SK-N-SH (cell line): ENCODE measurements around the gene MLLT6. TPM values are rescaled to one million over a fixed set of nuclear protein-coding genes. Genes with fewer than 3 reads are reported as not detected.
A peak's percentile ranks its signal among the peaks of the same experiment; 100 is the strongest.

ENCODE experiments used
- CTCF ChIA-PET: fragments of 300-600, 350-600 bp; formaldehyde crosslinking; extraction: SDS; loops from one replicate; lab custom pipeline; 2021; lab: Yijun Ruan, JAX
- POLR2A ChIA-PET: fragments of 350-600 bp; sonication (Branson Sonifier 250); formaldehyde crosslinking; extraction: SDS; loops from one replicate; lab custom pipeline; 2020; ENCODE audit warnings: antibody characterized with exemption, inconsistent platforms; lab: Yijun Ruan, JAX
- DNase-seq: peaks from one replicate; pipeline ENCODE4 v3.0.0; 2012
- H2AFZ ChIP-seq: fragments of 200-600 bp; sonication (generic); 2 replicates; pipeline ENCODE4 v1.8.1; 2016; ENCODE audit warnings: antibody characterized with exemption, mild to moderate bottlenecking, low read depth
- H3F3A ChIP-seq: fragments of 200-600 bp; sonication (generic); replicated peaks from 2 replicates; pipeline ENCODE3; 2016; ENCODE audit warnings: antibody characterized with exemption, mild to moderate bottlenecking; ENCODE audit not compliant: insufficient read depth
- H3K27ac ChIP-seq, 2 experiments: fragments of 200-500 bp in 1 of 2; fragments of 200-600 bp in 1 of 2; sonication (Bioruptor generic) in 1 of 2; sonication (generic), shearing (Covaris generic) in 1 of 2; 2 replicates each; pipeline versions ENCODE4 v1.5.1 to v1.6.1; 2014 to 2016; ENCODE audit warnings: low read depth in 2 of 2, inconsistent platforms in 1 of 2, low read length in 1 of 2, mild to moderate bottlenecking in 1 of 2, mixed read lengths in 1 of 2
- H3K27me3 ChIP-seq: fragments of 200-600 bp; sonication (generic), shearing (Covaris generic); 2 replicates; pipeline ENCODE4 v1.6.1; 2016; ENCODE audit warnings: mixed run types; ENCODE audit not compliant: insufficient read depth
- H3K36me3 ChIP-seq, 2 experiments: fragments of 200-500 bp in 1 of 2; fragments of 200-600 bp in 1 of 2; sonication (Bioruptor generic) in 1 of 2; sonication (generic) in 1 of 2; replicated peaks in 1 of 2; 2 replicates each; pipeline versions ENCODE3 to v1.5.1; 2014 to 2016; ENCODE audit warnings: low read length in 1 of 2, mild to moderate bottlenecking in 1 of 2; ENCODE audit not compliant: insufficient read depth in 2 of 2, control insufficient read depth in 1 of 2
- H3K4me1 ChIP-seq, 2 experiments: fragments of 200-500 bp in 1 of 2; fragments of 200-600 bp in 1 of 2; sonication (Bioruptor generic) in 1 of 2; sonication (generic), shearing (Covaris generic) in 1 of 2; 2 replicates each; pipeline versions ENCODE4 v1.5.1 to v1.6.1; 2014 to 2016; ENCODE audit warnings: low read depth in 1 of 2, low read length in 1 of 2, mixed run types in 1 of 2; ENCODE audit not compliant: insufficient read depth in 2 of 2, control insufficient read depth in 1 of 2
- H3K4me2 ChIP-seq: fragments of 200-600 bp; sonication (generic), shearing (Covaris generic); 2 replicates; pipeline ENCODE4 v1.6.1; 2017; ENCODE audit warnings: mixed run types
- H3K4me3 ChIP-seq, 2 experiments: fragments of 200-500 bp in 1 of 2; fragments of 200-600 bp in 1 of 2; sonication (Bioruptor generic) in 1 of 2; sonication (generic), shearing (Covaris generic) in 1 of 2; 2 replicates each; pipeline versions ENCODE4 v1.5.1 to v1.8.1; 2014 to 2016; ENCODE audit warnings: low read depth in 2 of 2, inconsistent platforms in 1 of 2, low read length in 1 of 2, mild to moderate bottlenecking in 1 of 2, mixed read lengths in 1 of 2, moderate library complexity in 1 of 2
- H3K79me2 ChIP-seq: fragments of 200-600 bp; sonication (generic); 2 replicates; pipeline ENCODE4 v1.8.1; 2017; ENCODE audit warnings: mild to moderate bottlenecking; ENCODE audit not compliant: insufficient read depth
- H3K9ac ChIP-seq: fragments of 200-600 bp; sonication (generic); 2 replicates; pipeline ENCODE4 v1.6.1; 2017; ENCODE audit warnings: mixed run types
- H3K9me2 ChIP-seq: fragments of 200-600 bp; sonication (generic); 2 replicates; pipeline ENCODE4 v1.6.1; 2017; ENCODE audit warnings: mixed run types
- H3K9me3 ChIP-seq: fragments of 200-600 bp; sonication (generic); 2 replicates; pipeline ENCODE4 v1.6.1; 2017; ENCODE audit warnings: mixed run types, mild to moderate bottlenecking, moderate library complexity
- H4K20me1 ChIP-seq: fragments of 200-600 bp; sonication (generic); 2 replicates; pipeline ENCODE4 v1.6.1; 2017; ENCODE audit warnings: mild to moderate bottlenecking, mixed run types; ENCODE audit not compliant: insufficient read depth
- CHD2 ChIP-seq: fragments of 150-350 bp; IDR thresholded peaks from 2 replicates; pipeline ENCODE4 v1.6.1; 2018; ENCODE audit warnings: low read length; ENCODE audit not compliant: partially characterized antibody
- EP300 ChIP-seq, 2 experiments: IDR thresholded peaks; 2 replicates each; pipeline versions ENCODE4 v1.4.0 to v1.6.1; 2012; ENCODE audit warnings: borderline replicate concordance in 1 of 2, low read depth in 1 of 2, low read length in 1 of 2
- FOXJ3 ChIP-seq: sonication (generic); formaldehyde crosslinking; IDR thresholded peaks from 2 replicates; pipeline ENCODE4 v1.5.1; 2020; ENCODE audit warnings: mild to moderate bottlenecking, missing genetic modification reagents
- GATA2 ChIP-seq: sonication (generic); formaldehyde crosslinking; IDR thresholded peaks from 2 replicates; pipeline ENCODE4 v1.5.0; 2020; ENCODE audit warnings: mild to moderate bottlenecking, missing genetic modification reagents
- MEF2A ChIP-seq: IDR thresholded peaks from 2 replicates; pipeline ENCODE4 v1.4.0; 2012; ENCODE audit warnings: low read depth, borderline replicate concordance
- MXI1 ChIP-seq: IDR thresholded peaks from 2 replicates; pipeline ENCODE4 v1.6.1; 2012; ENCODE audit warnings: mild to moderate bottlenecking, low read depth, low read length, improper control_type of control experiment
- NFIC ChIP-seq: IDR thresholded peaks from 2 replicates; pipeline ENCODE4 v1.4.0; 2012; ENCODE audit warnings: borderline replicate concordance
- NRF1 ChIP-seq: IDR thresholded peaks from 2 replicates; pipeline ENCODE4 v1.6.1; 2012; ENCODE audit warnings: low read depth, mild to moderate bottlenecking, low read length
- POLR2AphosphoS5 ChIP-seq: IDR thresholded peaks from 2 replicates; pipeline ENCODE4 v1.6.1; 2012; ENCODE audit warnings: low read depth, low read length
- RAD21 ChIP-seq: IDR thresholded peaks from 2 replicates; pipeline ENCODE4 v1.6.1; 2012; ENCODE audit warnings: mild to moderate bottlenecking, low read length
- RCOR1 ChIP-seq: fragments of 150-350 bp; IDR thresholded peaks from 2 replicates; pipeline ENCODE4 v1.6.1; 2017; ENCODE audit warnings: antibody characterized with exemption, low read length
- RFX5 ChIP-seq: IDR thresholded peaks from 2 replicates; pipeline ENCODE4 v1.6.1; 2012; ENCODE audit warnings: mild to moderate bottlenecking, improper control_type of control experiment, low read length
- RXRA ChIP-seq: IDR thresholded peaks from 2 replicates; pipeline ENCODE4 v1.4.0; 2012; ENCODE audit warnings: low read depth, mild to moderate bottlenecking, borderline replicate concordance
- TCF12 ChIP-seq: IDR thresholded peaks from 2 replicates; pipeline ENCODE4 v1.4.0; 2012
- YY1 ChIP-seq: IDR thresholded peaks from 2 replicates; pipeline ENCODE4 v1.4.0; 2012; ENCODE audit warnings: low read depth, mild to moderate bottlenecking
- WGBS: methylation state at CpG from one replicate; pipeline ENCODE4 v1.1.6; 2017; ENCODE audit warnings: low lambda C conversion rate; 5-methylcytosine and 5-hydroxymethylcytosine counted together
- polyA plus RNA-seq, 3 experiments: library from polyadenylated mRNA; depleted of rRNA; stranded (reverse); fragments of >200 nt; gene quantifications; 2 replicates each; pipeline ENCODE4 v1.2.3, GENCODE V29; 2012
- TF ChIP-seq, protein P1 (sequence below): fragments of 150-350 bp; IDR thresholded peaks from 2 replicates; pipeline ENCODE4 v1.6.1; 2017; ENCODE audit warnings: antibody characterized with exemption, low read length, low read depth, borderline replicate concordance
- TF ChIP-seq, protein P2 (sequence below): IDR thresholded peaks from 2 replicates; pipeline ENCODE4 v1.4.0; 2012; ENCODE audit warnings: low read depth, borderline replicate concordance
- TF ChIP-seq, protein P3 (sequence below): IDR thresholded peaks from 2 replicates; pipeline ENCODE4; 2012

MLLT6 gene
- polyA plus RNA-seq, 1 of the 3 experiments (the other 2 are of a cell fraction), result 41.5 TPM

DNA sequence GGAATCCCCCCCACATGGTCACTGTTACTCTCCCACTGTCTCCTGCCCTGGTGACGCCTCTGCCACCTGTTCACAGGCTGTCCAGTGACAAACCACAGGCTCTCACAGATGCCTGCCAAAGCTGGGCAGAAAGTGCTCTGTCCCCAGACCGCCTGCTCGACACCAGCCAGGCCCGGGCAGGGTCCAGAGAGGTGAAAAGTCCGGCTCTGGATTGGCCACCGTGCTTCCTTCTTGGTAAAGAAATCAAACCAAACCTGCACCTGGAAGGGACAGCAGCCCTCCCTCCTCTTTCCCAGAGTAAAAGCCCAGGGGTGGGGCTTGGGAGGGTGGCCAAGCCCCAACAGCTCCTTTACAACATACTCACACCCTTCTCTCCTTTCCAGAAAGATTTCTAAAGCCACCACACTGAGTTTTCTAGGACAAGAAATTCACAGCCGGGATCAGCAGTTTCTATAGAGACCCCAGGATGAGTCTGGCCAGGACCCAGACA lies 36.9 kb downstream of the MLLT6 start:
- 83% methylated on average over 3 of the region's 7 CpGs for WGBS
- Histone ChIP-seq H3K79me2 (peaks cover 82% of the 10 kb centered on the region), H3K4me3 (peak overlapping the region in 1 of 2 experiments; percentile 13; a peak in 1 of 4 replicates), H3K9me2 (no peaks in the 10 kb centered on the region), H3K27me3 (no peaks in the 10 kb centered on the region), H3K9ac (peak overlapping the region; percentile 39), H3K4me1 (peaks cover 9 to 64% of the 10 kb centered on the region in 2 experiments; a peak in 2 of 4 replicates), H3F3A (peaks cover 17% of the 10 kb centered on the region), H3K4me2 (peak overlapping the region; percentile 41; the same call in 1 of the 2 replicates), H3K9me3 (no peaks in the 10 kb centered on the region), H2AFZ (no peak overlapping the region), H3K36me3 (peaks cover 6 to 23% of the 10 kb centered on the region in 2 experiments), H3K27ac (peak overlapping the region; percentile 83 to 95), H4K20me1 (peaks cover 83% of the 10 kb centered on the region)
- POLR2A ChIA-PET, result interaction anchor here (0.6 to 1.7 kb wide), 3 partner anchors 10 to 18 kb away, joined by 3 to 12 read pairs (median 8); partner anchors contain the start of gene PSMB3
- TF ChIP-seq, protein P1, sequence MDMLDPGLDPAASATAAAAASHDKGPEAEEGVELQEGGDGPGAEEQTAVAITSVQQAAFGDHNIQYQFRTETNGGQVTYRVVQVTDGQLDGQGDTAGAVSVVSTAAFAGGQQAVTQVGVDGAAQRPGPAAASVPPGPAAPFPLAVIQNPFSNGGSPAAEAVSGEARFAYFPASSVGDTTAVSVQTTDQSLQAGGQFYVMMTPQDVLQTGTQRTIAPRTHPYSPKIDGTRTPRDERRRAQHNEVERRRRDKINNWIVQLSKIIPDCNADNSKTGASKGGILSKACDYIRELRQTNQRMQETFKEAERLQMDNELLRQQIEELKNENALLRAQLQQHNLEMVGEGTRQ, result no peak
- TF ChIP-seq YY1 (no peak), NRF1 (no peak), GATA2 (CRISPR knock-in tag) (no peak; the same call in 1 of the 2 replicates)
- CTCF ChIA-PET, result interaction anchor here (0.9 to 7.4 kb wide), 3 partner anchors 8 to 68 kb away, joined by 3 to 88 read pairs (median 10); partner anchors contain the start of gene CISD3
- peak; percentile 65 for DNase-seq

DNA sequence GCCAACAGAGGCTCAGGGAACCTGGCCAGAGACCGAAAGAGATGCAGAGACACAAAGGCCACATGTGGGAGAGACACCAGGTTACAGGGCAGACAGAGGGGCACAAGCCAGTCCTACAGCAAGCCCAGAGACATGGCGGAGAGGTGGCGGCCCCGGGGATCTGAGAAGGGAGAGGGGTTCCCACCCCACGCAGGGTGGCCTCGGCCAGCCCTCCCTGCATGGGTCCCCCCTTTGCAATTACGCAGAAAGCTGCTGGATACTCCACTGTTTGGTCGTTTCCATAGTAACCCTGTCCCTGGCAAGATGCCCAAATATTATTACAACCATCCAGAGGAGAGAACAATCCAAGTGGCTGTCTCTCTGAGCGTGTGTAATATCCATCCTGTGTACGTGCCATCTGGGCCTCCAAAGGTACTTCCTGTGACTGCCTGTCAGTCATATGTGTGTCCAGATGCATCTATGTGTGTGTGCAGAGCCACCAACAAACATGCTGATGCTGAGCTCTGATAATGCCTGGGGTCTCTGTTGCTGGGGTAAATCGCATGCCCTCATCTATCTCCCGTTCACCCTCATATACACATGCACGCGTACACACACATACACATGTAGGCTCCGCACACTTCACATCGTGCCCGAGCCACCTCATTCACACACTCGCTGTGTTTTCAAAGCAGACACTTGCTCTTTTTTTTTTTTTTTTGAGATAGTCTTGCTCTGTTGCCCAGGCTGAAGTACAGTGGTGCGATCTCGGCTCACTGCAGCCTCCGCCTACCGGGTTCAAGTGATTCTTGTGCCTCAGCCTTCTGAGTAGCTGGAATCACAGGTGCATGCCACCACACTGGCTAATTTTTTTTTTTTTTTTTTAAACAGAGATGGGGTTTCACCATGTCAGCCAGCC lies 37.6 kb downstream of the MLLT6 start:
- TF ChIP-seq RXRA, result no peak
- 0 out of 2 replicates have a peak, but pooled peaks have one; percentile 40 for TF ChIP-seq RFX5
- TF ChIP-seq, protein P2, sequence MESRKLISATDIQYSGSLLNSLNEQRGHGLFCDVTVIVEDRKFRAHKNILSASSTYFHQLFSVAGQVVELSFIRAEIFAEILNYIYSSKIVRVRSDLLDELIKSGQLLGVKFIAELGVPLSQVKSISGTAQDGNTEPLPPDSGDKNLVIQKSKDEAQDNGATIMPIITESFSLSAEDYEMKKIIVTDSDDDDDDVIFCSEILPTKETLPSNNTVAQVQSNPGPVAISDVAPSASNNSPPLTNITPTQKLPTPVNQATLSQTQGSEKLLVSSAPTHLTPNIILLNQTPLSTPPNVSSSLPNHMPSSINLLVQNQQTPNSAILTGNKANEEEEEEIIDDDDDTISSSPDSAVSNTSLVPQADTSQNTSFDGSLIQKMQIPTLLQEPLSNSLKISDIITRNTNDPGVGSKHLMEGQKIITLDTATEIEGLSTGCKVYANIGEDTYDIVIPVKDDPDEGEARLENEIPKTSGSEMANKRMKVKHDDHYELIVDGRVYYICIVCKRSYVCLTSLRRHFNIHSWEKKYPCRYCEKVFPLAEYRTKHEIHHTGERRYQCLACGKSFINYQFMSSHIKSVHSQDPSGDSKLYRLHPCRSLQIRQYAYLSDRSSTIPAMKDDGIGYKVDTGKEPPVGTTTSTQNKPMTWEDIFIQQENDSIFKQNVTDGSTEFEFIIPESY, result no peak
- TF ChIP-seq MEF2A, result no peak
- TF ChIP-seq POLR2AphosphoS5, result peak; percentile 21; the same call in 1 of the 2 replicates
- TF ChIP-seq MXI1, result peak; percentile 95
- TF ChIP-seq EP300 (IDR thresholded peaks at IDR 0.05; ENCODE audit: borderline replicate concordance in 1 of 2, low read depth in 1 of 2, low read length in 1 of 2), result peak in 1 of 2 experiments; percentile 68; a peak in 1 of 4 replicates
- TF ChIP-seq RAD21, result peak; percentile 1; the same call in 1 of the 2 replicates
- TF ChIP-seq FOXJ3 (CRISPR knock-in tag), result peak; percentile 89
- TF ChIP-seq GATA2 (CRISPR knock-in tag), result peak; percentile 96
- peak; percentile 68; the same call in 1 of the 2 replicates for TF ChIP-seq RCOR1
- TF ChIP-seq, protein P3, sequence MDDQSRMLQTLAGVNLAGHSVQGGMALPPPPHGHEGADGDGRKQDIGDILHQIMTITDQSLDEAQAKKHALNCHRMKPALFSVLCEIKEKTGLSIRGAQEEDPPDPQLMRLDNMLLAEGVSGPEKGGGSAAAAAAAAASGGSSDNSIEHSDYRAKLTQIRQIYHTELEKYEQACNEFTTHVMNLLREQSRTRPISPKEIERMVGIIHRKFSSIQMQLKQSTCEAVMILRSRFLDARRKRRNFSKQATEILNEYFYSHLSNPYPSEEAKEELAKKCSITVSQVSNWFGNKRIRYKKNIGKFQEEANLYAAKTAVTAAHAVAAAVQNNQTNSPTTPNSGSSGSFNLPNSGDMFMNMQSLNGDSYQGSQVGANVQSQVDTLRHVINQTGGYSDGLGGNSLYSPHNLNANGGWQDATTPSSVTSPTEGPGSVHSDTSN, result peak; percentile 85
- peak; percentile 74 for TF ChIP-seq CHD2
- TF ChIP-seq NFIC, result peak; percentile 62; the same call in 1 of the 2 replicates
- TF ChIP-seq TCF12, result peak; percentile 47; the same call in 1 of the 2 replicates
- TF ChIP-seq, protein P1, result no peak
- H3K4me2 ChIP-seq, result peak overlapping the region; percentile 41; the same call in 1 of the 2 replicates
- 46% methylated on average over 16 of the region's 22 CpGs for WGBS
- DNase-seq, result peak; percentile 84
- H3F3A ChIP-seq, result peaks cover 13% of the 10 kb centered on the region
- H3K79me2 ChIP-seq, result peaks cover 85% of the 10 kb centered on the region
- peaks cover 9 to 64% of the 10 kb centered on the region in 2 experiments; a peak in 2 of 4 replicates for H3K4me1 ChIP-seq
- H3K9me3 ChIP-seq, result no peaks in the 10 kb centered on the region
- no peak overlapping the region for H2AFZ ChIP-seq
- H3K9ac ChIP-seq, result peak overlapping the region; percentile 39
- no peaks in the 10 kb centered on the region for H3K9me2 ChIP-seq
- peaks cover 84% of the 10 kb centered on the region for H4K20me1 ChIP-seq
- ChIA-PET POLR2A (interaction anchor here (0.6 to 1.7 kb wide), 5 partner anchors 9 to 181 kb away, joined by 3 to 12 read pairs (median 3); partner anchors contain the start of gene PSMB3), CTCF (interaction anchor here (0.6 to 7.4 kb wide), 5 partner anchors 9 to 411 kb away, joined by 3 to 88 read pairs (median 9); partner anchors contain the start of gene CISD3)
- H3K27ac ChIP-seq, result peak overlapping the region; percentile 83 to 95
- H3K4me3 ChIP-seq, result peak overlapping the region in 1 of 2 experiments; percentile 13; a peak in 1 of 4 replicates
- H3K36me3 ChIP-seq, result peaks cover 4 to 23% of the 10 kb centered on the region in 2 experiments
- H3K27me3 ChIP-seq, result no peaks in the 10 kb centered on the region
